ENCODE data around the gene CMC2. TPM values are rescaled to one million over a fixed set of nuclear protein-coding genes. Genes with fewer than 3 reads are reported as not detected.
A peak's percentile ranks its signal among the peaks of the same experiment; 100 is the strongest.

The CMC2 gene
- total and polyA plus RNA-seq, 2 of the 13 experiments (the other 11 are each of a cell fraction or from before 2014, with no cell fraction given): 116 to 129 TPM

DNA sequence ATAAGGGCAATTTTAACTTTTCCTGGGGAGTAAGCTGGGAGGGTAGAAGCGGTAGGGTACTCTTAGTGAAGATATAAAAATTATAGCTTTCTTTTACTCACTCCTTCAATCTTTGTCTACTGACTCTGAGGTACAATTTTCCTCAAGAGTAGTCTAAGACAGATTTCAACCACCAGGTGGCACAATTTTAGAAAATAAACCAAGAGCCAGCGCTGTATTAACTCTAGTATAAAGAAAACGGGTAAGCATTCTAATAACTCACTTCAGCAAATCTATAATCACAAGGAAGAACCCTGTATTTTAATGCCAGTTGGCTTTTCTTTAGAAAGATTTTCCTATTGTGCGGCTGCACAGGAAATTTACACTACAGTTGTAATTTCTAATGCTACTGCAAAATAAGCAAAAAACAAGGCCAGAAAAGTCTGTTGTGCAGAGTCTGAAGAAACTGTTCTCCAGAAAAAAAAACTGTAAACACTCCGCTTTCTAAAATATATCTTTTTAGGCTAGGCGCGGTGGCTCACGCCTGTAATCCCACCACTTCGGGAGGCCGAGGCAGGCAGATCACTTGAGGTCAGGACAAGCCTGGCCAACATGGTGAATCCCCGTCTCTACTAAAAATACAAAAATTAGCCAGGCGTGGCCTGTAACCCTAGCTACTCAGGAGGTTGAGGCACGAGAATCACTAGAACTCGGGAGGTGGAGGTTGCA, 1.9 kb downstream of the CMC2 start (continued):
- TF ChIP-seq STAG1 (CRISPR knock-in tag; IDR thresholded peaks at IDR 0.05) (peak; percentile 20; the same call in 1 of the 2 replicates), DR1 (CRISPR knock-in tag; IDR thresholded peaks at IDR 0.05) (no peak), ZFP62 (CRISPR knock-in tag; IDR thresholded peaks at IDR 0.05) (no peak), KDM4B (CRISPR knock-in tag; IDR thresholded peaks at IDR 0.05) (no peak), EED (CRISPR knock-in tag; IDR thresholded peaks at IDR 0.05) (no peak)
- TF ChIP-seq, protein P1, sequence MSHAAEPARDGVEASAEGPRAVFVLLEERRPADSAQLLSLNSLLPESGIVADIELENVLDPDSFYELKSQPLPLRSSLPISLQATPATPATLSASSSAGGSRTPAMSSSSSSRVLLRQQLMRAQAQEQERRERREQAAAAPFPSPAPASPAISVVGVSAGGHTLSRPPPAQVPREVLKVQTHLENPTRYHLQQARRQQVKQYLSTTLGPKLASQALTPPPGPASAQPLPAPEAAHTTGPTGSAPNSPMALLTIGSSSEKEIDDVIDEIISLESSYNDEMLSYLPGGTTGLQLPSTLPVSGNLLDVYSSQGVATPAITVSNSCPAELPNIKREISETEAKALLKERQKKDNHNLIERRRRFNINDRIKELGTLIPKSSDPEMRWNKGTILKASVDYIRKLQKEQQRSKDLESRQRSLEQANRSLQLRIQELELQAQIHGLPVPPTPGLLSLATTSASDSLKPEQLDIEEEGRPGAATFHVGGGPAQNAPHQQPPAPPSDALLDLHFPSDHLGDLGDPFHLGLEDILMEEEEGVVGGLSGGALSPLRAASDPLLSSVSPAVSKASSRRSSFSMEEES (CRISPR knock-in tag; IDR thresholded peaks at IDR 0.05): no peak
- TF ChIP-seq, protein P2, sequence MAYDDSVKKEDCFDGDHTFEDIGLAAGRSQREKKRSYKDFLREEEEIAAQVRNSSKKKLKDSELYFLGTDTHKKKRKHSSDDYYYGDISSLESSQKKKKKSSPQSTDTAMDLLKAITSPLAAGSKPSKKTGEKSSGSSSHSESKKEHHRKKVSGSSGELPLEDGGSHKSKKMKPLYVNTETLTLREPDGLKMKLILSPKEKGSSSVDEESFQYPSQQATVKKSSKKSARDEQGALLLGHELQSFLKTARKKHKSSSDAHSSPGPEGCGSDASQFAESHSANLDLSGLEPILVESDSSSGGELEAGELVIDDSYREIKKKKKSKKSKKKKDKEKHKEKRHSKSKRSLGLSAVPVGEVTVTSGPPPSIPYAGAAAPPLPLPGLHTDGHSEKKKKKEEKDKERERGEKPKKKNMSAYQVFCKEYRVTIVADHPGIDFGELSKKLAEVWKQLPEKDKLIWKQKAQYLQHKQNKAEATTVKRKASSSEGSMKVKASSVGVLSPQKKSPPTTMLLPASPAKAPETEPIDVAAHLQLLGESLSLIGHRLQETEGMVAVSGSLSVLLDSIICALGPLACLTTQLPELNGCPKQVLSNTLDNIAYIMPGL (CRISPR knock-in tag; IDR thresholded peaks at IDR 0.05; ENCODE audit: borderline replicate concordance in 1 of 2, low read depth in 1 of 2): peak in 1 of 2 experiments; percentile 45; a peak in 2 of 4 replicates
- TF ChIP-seq, protein P3, sequence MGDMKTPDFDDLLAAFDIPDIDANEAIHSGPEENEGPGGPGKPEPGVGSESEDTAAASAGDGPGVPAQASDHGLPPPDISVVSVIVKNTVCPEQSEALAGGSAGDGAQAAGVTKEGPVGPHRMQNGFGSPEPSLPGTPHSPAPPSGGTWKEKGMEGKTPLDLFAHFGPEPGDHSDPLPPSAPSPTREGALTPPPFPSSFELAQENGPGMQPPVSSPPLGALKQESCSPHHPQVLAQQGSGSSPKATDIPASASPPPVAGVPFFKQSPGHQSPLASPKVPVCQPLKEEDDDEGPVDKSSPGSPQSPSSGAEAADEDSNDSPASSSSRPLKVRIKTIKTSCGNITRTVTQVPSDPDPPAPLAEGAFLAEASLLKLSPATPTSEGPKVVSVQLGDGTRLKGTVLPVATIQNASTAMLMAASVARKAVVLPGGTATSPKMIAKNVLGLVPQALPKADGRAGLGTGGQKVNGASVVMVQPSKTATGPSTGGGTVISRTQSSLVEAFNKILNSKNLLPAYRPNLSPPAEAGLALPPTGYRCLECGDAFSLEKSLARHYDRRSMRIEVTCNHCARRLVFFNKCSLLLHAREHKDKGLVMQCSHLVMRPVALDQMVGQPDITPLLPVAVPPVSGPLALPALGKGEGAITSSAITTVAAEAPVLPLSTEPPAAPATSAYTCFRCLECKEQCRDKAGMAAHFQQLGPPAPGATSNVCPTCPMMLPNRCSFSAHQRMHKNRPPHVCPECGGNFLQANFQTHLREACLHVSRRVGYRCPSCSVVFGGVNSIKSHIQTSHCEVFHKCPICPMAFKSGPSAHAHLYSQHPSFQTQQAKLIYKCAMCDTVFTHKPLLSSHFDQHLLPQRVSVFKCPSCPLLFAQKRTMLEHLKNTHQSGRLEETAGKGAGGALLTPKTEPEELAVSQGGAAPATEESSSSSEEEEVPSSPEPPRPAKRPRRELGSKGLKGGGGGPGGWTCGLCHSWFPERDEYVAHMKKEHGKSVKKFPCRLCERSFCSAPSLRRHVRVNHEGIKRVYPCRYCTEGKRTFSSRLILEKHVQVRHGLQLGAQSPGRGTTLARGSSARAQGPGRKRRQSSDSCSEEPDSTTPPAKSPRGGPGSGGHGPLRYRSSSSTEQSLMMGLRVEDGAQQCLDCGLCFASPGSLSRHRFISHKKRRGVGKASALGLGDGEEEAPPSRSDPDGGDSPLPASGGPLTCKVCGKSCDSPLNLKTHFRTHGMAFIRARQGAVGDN (CRISPR knock-in tag; IDR thresholded peaks at IDR 0.05): peak; percentile 21; the same call in 1 of the 2 replicates
